Prostate gland (tissue), 2 donors: ENCODE results near the gene MPV17L2.

ENCODE experiments used
- CTCF ChIP-seq, 4 experiments: fragments of 200-600 bp in 2 of 4; fragments of 450-650 bp in 2 of 4; sonication (generic) in 2 of 4; IDR thresholded peaks; 1 replicate in 3 of 4; 2 replicates in 1 of 4; pipeline ENCODE4 v1.5.1; 2016 to 2019; ENCODE audit warnings: antibody characterized with exemption in 4 of 4, mild to moderate bottlenecking in 2 of 4, moderate library complexity in 2 of 4
- POLR2AphosphoS5 ChIP-seq: sonication (generic); formaldehyde crosslinking; IDR thresholded peaks from one replicate; pipeline ENCODE4 v1.6.1; 2017; ENCODE audit warnings: antibody characterized with exemption

GRCh38 chr19:18198374-18198773, 5.4 kb downstream of the MPV17L2 start:
- TF ChIP-seq CTCF (IDR thresholded peaks at IDR 0.05): no peak
- no peak for TF ChIP-seq POLR2AphosphoS5
